SK-N-SH (cell line): ENCODE data around the gene GIGYF1. TPM values are rescaled to one million over a fixed set of nuclear protein-coding genes. Genes with fewer than 3 reads are reported as not detected.
A peak's percentile ranks its signal among the peaks of the same experiment; 100 is the strongest.

ENCODE experiments used
- CTCF ChIA-PET: fragments of 300-600, 350-600 bp; formaldehyde crosslinking; extraction: SDS; loops from one replicate; lab custom pipeline; 2021; lab: Yijun Ruan, JAX
- POLR2A ChIA-PET: fragments of 350-600 bp; sonication (Branson Sonifier 250); formaldehyde crosslinking; extraction: SDS; loops from one replicate; lab custom pipeline; 2020; ENCODE audit warnings: antibody characterized with exemption, inconsistent platforms; lab: Yijun Ruan, JAX
- DNase-seq: peaks from one replicate; pipeline ENCODE4 v3.0.0; 2012
- H2AFZ ChIP-seq: fragments of 200-600 bp; sonication (generic); 2 replicates; pipeline ENCODE4 v1.8.1; 2016; ENCODE audit warnings: antibody characterized with exemption, mild to moderate bottlenecking, low read depth
- H3F3A ChIP-seq: fragments of 200-600 bp; sonication (generic); replicated peaks from 2 replicates; pipeline ENCODE3; 2016; ENCODE audit warnings: antibody characterized with exemption, mild to moderate bottlenecking; ENCODE audit not compliant: insufficient read depth
- H3K27ac ChIP-seq, 2 experiments: fragments of 200-500 bp in 1 of 2; fragments of 200-600 bp in 1 of 2; sonication (Bioruptor generic) in 1 of 2; sonication (generic), shearing (Covaris generic) in 1 of 2; 2 replicates each; pipeline versions ENCODE4 v1.5.1 to v1.6.1; 2014 to 2016; ENCODE audit warnings: low read depth in 2 of 2, inconsistent platforms in 1 of 2, low read length in 1 of 2, mild to moderate bottlenecking in 1 of 2, mixed read lengths in 1 of 2
- H3K27me3 ChIP-seq: fragments of 200-600 bp; sonication (generic), shearing (Covaris generic); 2 replicates; pipeline ENCODE4 v1.6.1; 2016; ENCODE audit warnings: mixed run types; ENCODE audit not compliant: insufficient read depth
- H3K36me3 ChIP-seq, 2 experiments: fragments of 200-500 bp in 1 of 2; fragments of 200-600 bp in 1 of 2; sonication (Bioruptor generic) in 1 of 2; sonication (generic) in 1 of 2; replicated peaks in 1 of 2; 2 replicates each; pipeline versions ENCODE3 to v1.5.1; 2014 to 2016; ENCODE audit warnings: low read length in 1 of 2, mild to moderate bottlenecking in 1 of 2; ENCODE audit not compliant: insufficient read depth in 2 of 2, control insufficient read depth in 1 of 2
- H3K4me1 ChIP-seq, 2 experiments: fragments of 200-500 bp in 1 of 2; fragments of 200-600 bp in 1 of 2; sonication (Bioruptor generic) in 1 of 2; sonication (generic), shearing (Covaris generic) in 1 of 2; 2 replicates each; pipeline versions ENCODE4 v1.5.1 to v1.6.1; 2014 to 2016; ENCODE audit warnings: low read depth in 1 of 2, low read length in 1 of 2, mixed run types in 1 of 2; ENCODE audit not compliant: insufficient read depth in 2 of 2, control insufficient read depth in 1 of 2
- H3K4me2 ChIP-seq: fragments of 200-600 bp; sonication (generic), shearing (Covaris generic); 2 replicates; pipeline ENCODE4 v1.6.1; 2017; ENCODE audit warnings: mixed run types
- H3K4me3 ChIP-seq, 2 experiments: fragments of 200-500 bp in 1 of 2; fragments of 200-600 bp in 1 of 2; sonication (Bioruptor generic) in 1 of 2; sonication (generic), shearing (Covaris generic) in 1 of 2; 2 replicates each; pipeline versions ENCODE4 v1.5.1 to v1.8.1; 2014 to 2016; ENCODE audit warnings: low read depth in 2 of 2, inconsistent platforms in 1 of 2, low read length in 1 of 2, mild to moderate bottlenecking in 1 of 2, mixed read lengths in 1 of 2, moderate library complexity in 1 of 2
- H3K79me2 ChIP-seq: fragments of 200-600 bp; sonication (generic); 2 replicates; pipeline ENCODE4 v1.8.1; 2017; ENCODE audit warnings: mild to moderate bottlenecking; ENCODE audit not compliant: insufficient read depth
- H3K9ac ChIP-seq: fragments of 200-600 bp; sonication (generic); 2 replicates; pipeline ENCODE4 v1.6.1; 2017; ENCODE audit warnings: mixed run types
- H3K9me2 ChIP-seq: fragments of 200-600 bp; sonication (generic); 2 replicates; pipeline ENCODE4 v1.6.1; 2017; ENCODE audit warnings: mixed run types
- H3K9me3 ChIP-seq: fragments of 200-600 bp; sonication (generic); 2 replicates; pipeline ENCODE4 v1.6.1; 2017; ENCODE audit warnings: mixed run types, mild to moderate bottlenecking, moderate library complexity
- H4K20me1 ChIP-seq: fragments of 200-600 bp; sonication (generic); 2 replicates; pipeline ENCODE4 v1.6.1; 2017; ENCODE audit warnings: mild to moderate bottlenecking, mixed run types; ENCODE audit not compliant: insufficient read depth
- CHD2 ChIP-seq: fragments of 150-350 bp; IDR thresholded peaks from 2 replicates; pipeline ENCODE4 v1.6.1; 2018; ENCODE audit warnings: low read length; ENCODE audit not compliant: partially characterized antibody
- ELF1 ChIP-seq: IDR thresholded peaks from 2 replicates; pipeline ENCODE4 v1.4.0; 2012
- EP300 ChIP-seq, 2 experiments: IDR thresholded peaks; 2 replicates each; pipeline versions ENCODE4 v1.4.0 to v1.6.1; 2012; ENCODE audit warnings: borderline replicate concordance in 1 of 2, low read depth in 1 of 2, low read length in 1 of 2
- EZH2phosphoT487 ChIP-seq: fragments of 200-600 bp; sonication (generic); IDR thresholded peaks from 2 replicates; pipeline ENCODE4 v1.6.1; 2017; ENCODE audit warnings: low read depth, mixed run types, mild to moderate bottlenecking, antibody characterized with exemption, moderate library complexity, borderline replicate concordance
- FOXJ3 ChIP-seq: sonication (generic); formaldehyde crosslinking; IDR thresholded peaks from 2 replicates; pipeline ENCODE4 v1.5.1; 2020; ENCODE audit warnings: mild to moderate bottlenecking, missing genetic modification reagents
- FOXM1 ChIP-seq: IDR thresholded peaks from 2 replicates; pipeline ENCODE4 v1.4.0; 2012; ENCODE audit warnings: low read depth, mild to moderate bottlenecking
- MXI1 ChIP-seq: IDR thresholded peaks from 2 replicates; pipeline ENCODE4 v1.6.1; 2012; ENCODE audit warnings: mild to moderate bottlenecking, low read depth, low read length, improper control_type of control experiment
- NRF1 ChIP-seq: IDR thresholded peaks from 2 replicates; pipeline ENCODE4 v1.6.1; 2012; ENCODE audit warnings: low read depth, mild to moderate bottlenecking, low read length
- RAD21 ChIP-seq: IDR thresholded peaks from 2 replicates; pipeline ENCODE4 v1.6.1; 2012; ENCODE audit warnings: mild to moderate bottlenecking, low read length
- SIN3A ChIP-seq: IDR thresholded peaks from 2 replicates; pipeline ENCODE4 v1.6.1; 2012; ENCODE audit warnings: low read depth, mild to moderate bottlenecking, low read length, moderate library complexity, borderline replicate concordance
- SMC3 ChIP-seq: IDR thresholded peaks from 2 replicates; pipeline ENCODE4 v1.6.1; 2012; ENCODE audit warnings: low read depth, low read length, improper control_type of control experiment
- WGBS: methylation state at CpG from one replicate; pipeline ENCODE4 v1.1.6; 2017; ENCODE audit warnings: low lambda C conversion rate; 5-methylcytosine and 5-hydroxymethylcytosine counted together
- polyA plus RNA-seq, 3 experiments: library from polyadenylated mRNA; depleted of rRNA; stranded (reverse); fragments of >200 nt; gene quantifications; 2 replicates each; pipeline ENCODE4 v1.2.3, GENCODE V29; 2012
- TF ChIP-seq, protein P1 (sequence below): IDR thresholded peaks from 2 replicates; pipeline ENCODE4 v1.4.0; 2012; ENCODE audit warnings: low read depth, borderline replicate concordance

GIGYF1 gene
- polyA plus RNA-seq, 1 of the 3 experiments (the other 2 are of a cell fraction) = 19.4 TPM

DNA sequence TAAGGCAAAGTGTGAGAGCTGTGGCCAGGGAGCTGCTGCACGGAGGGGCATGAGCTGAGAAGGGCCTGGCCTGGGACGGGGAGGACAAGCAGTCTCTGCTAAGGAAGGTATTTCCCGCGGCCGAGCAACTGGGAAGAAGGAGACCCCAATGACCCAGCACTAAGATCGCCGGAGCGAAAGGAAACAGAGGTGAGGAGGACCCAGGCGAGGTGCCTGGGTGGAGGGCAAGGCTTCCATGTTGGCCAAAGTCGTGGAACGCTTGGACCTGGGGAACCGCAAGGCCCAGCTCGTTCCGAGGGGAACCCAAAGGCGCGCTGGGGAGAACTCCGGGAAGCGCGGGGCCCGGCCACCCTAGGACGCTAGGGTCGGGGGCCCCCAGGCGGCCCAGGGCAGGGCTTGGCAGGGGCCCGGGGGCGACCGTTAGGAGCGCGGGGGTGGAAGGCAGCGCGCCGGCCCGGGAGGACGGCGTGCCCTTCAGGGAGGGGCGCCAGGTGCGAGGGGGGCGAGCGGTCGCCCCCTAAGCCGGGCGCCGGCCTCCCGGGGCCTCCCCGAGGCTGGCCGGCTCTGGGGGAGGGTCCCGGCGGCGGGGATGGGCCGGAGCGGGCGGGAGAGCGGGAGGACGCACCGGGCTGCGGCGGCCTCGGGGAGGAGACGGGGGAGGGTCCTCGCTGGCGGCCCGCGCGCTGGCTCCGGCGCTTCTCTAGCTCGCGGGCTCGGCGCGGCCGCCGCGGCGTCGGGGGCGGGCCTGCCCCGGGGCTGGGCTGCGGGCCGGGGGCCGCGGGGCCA is 545 bp downstream of the GIGYF1 start:
- no peak overlapping the region for H2AFZ ChIP-seq
- no peaks in the 10 kb centered on the region for H3K9me3 ChIP-seq
- H3K27me3 ChIP-seq = no peaks in the 10 kb centered on the region
- H3K4me1 ChIP-seq = peaks cover 18 to 23% of the 10 kb centered on the region in 2 experiments
- POLR2A ChIA-PET = interaction anchor here (0.5 to 2.9 kb wide), 10 partner anchors 10 to 265 kb away, joined by 3 to 14 read pairs (median 6); partner anchors contain the start of genes MOSPD3, POP7 and ZCWPW1
- H3K36me3 ChIP-seq = peaks cover 3 to 10% of the 10 kb centered on the region in 2 experiments
- CTCF ChIA-PET = interaction anchor here (0.6 to 11.0 kb wide), 30 partner anchors 9 to 264 kb away, joined by 3 to 227 read pairs (median 12); partner anchors contain the start of genes ACTL6B, EPHB4, FBXO24 and GNB2
- peak; percentile 89 for DNase-seq
- WGBS = 1% methylated on average over 30 of the region's 81 CpGs
- peak overlapping the region; percentile 66 to 87 for H3K4me3 ChIP-seq
- TF ChIP-seq, protein P1, sequence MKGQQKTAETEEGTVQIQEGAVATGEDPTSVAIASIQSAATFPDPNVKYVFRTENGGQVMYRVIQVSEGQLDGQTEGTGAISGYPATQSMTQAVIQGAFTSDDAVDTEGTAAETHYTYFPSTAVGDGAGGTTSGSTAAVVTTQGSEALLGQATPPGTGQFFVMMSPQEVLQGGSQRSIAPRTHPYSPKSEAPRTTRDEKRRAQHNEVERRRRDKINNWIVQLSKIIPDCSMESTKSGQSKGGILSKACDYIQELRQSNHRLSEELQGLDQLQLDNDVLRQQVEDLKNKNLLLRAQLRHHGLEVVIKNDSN = no peak
- TF ChIP-seq SMC3 (no peak), SIN3A (no peak), FOXM1 (no peak)
- H3K9me2 ChIP-seq = no peaks in the 10 kb centered on the region
- H3K79me2 ChIP-seq = peaks cover 51% of the 10 kb centered on the region
- H3K4me2 ChIP-seq = peak overlapping the region; percentile 99
- H3K9ac ChIP-seq = peak overlapping the region; percentile 92
- peaks cover 29% of the 10 kb centered on the region for H3F3A ChIP-seq
- peaks cover 49% of the 10 kb centered on the region for H4K20me1 ChIP-seq
- H3K27ac ChIP-seq = peak overlapping the region; percentile 32 to 60; a peak in 3 of 4 replicates

DNA sequence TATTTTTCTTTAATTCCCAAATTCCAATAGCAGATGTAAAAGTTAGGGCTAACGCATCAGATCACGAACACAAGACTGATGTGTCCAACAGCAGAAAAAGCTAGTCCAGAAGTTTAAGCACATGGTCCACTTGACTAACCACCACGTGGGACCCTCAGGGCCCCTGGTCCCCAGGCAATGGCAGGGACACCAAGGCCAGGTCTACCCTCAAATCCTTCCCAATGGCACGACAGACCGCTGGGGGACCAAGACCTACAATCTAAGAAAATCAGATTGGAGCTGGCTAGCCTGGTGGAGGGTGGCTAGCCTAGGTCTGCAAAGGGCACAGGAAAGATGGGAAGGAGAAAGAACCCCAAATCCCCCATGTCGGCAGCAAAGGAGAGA is 1.5 kb downstream of the GIGYF1 start:
- peak overlapping the region; percentile 99 for H3K4me2 ChIP-seq
- H3K79me2 ChIP-seq = peaks cover 55% of the 10 kb centered on the region
- H3K27me3 ChIP-seq = no peaks in the 10 kb centered on the region
- no peak overlapping the region for H2AFZ ChIP-seq
- H3K27ac ChIP-seq = peak overlapping the region in 1 of 2 experiments; percentile 32; a peak in 1 of 4 replicates
- ChIA-PET CTCF (interaction anchor here (0.5 to 11.0 kb wide), 52 partner anchors 8 to 966 kb away, joined by 3 to 227 read pairs (median 6); partner anchors contain the start of genes ACTL6B, AGFG2, EPHB4 and FBXO24), POLR2A (interaction anchor here (0.6 to 2.9 kb wide), 6 partner anchors 9 to 434 kb away, joined by 3 to 14 read pairs (median 9); partner anchors contain the start of genes SERPINE1 and ZCWPW1)
- no peak for DNase-seq
- peaks cover 52% of the 10 kb centered on the region for H4K20me1 ChIP-seq
- WGBS = 65% methylated on average over 6 of the region's 6 CpGs
- no peaks in the 10 kb centered on the region for H3K9me3 ChIP-seq
- H3K36me3 ChIP-seq = peaks cover 3 to 19% of the 10 kb centered on the region in 2 experiments
- peak overlapping the region; percentile 66 to 87 for H3K4me3 ChIP-seq
- H3K4me1 ChIP-seq = peaks cover 18 to 23% of the 10 kb centered on the region in 2 experiments
- no peaks in the 10 kb centered on the region for H3K9me2 ChIP-seq
- H3F3A ChIP-seq = peaks cover 29% of the 10 kb centered on the region
- TF ChIP-seq ELF1 (no peak), EZH2phosphoT487 (no peak), RAD21 (no peak), NRF1 (no peak), FOXJ3 (CRISPR knock-in tag) (no peak), EP300 (IDR thresholded peaks at IDR 0.05; ENCODE audit: borderline replicate concordance in 1 of 2, low read depth in 1 of 2, low read length in 1 of 2) (no peak), MXI1 (peak; percentile 54; the same call in 1 of the 2 replicates), CHD2 (no peak)
- H3K9ac ChIP-seq = peak overlapping the region; percentile 92
